HG02852 (cell line): Measurements from ENCODE around the gene SLC26A2.
A peak's percentile ranks its signal among the peaks of the same experiment; 100 is the strongest.

Experiments used
- ATAC-seq: cut with Tn5 transposase; IDR thresholded peaks from one replicate; pipeline ENCODE4 v1.9.1; 2021; ENCODE audit warnings: mild to moderate bottlenecking, moderate library complexity; ENCODE audit not compliant: unreplicated experiment

Gene SLC26A2

DNA sequence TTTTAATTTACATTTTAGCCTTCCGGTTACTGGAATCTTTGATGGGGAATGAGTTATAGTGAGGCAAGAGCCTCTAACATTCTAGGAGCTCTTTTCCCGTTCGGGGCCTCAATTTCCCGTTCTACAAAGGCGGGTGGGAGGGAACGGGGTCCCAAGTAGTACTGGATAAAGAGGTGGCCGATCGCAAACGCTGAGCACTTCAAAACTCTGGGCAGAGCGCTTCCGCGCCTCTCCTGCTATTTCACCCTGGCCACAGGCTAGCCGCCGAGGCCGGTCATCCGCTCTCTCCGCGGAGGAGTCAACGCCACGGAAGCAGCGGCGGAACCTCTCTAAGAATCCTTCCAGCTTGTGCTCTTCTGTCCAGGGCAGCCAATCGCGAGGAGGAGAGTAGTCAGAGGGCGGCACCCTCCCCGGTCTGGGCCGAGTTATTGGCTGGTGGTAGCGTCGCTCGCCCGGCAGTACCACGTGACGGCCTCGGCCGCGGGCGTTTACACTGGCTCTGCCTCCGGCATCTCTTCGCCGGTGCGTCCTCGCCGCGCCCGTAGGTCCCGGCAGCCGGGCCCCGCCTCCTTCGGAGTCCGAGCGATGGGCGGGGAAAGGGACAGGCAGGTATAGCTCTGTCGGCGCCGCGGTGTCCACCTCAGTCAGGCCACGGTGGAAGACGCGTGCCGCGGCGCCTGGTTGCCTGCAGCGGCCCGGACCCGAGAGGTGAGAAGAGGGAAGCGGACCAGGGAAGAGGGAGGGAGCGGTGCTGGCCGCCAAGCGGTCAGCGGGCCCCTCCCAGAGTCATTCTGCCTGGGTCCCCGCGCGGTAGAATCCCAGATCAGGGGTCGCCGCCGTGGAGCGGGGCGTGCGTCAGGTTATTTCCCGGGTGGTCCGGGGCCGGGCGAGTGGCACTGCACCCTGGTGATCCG is at the start of gene SLC26A2:
TSS of gene SLC26A2 (plus strand) at position 487 of the 914 bp plus-strand sequence. CDS start 16,895 bp downstream, outside the sequence.
- peak; percentile 99 for ATAC-seq

DNA sequence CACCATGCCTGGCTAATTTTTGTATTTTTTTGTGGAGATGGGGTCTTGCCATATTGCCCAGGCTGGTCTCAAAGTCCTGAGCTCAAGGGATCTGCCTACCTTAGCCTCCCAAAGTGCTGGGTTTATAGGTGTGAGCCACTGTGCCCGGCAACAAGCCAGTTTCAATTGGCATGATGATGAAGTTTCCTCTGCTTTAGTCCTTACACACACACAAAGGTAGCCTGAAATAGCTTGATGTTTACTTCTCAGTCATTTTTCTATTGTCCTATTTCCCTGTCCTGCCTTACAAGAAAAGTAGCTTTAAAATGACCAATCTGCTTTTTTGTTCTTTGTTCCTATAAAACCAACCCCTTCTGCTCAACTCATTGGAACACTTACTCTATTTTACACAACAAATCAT is 49.5 kb upstream of the SLC26A2 start:
- ATAC-seq = no peak

DNA sequence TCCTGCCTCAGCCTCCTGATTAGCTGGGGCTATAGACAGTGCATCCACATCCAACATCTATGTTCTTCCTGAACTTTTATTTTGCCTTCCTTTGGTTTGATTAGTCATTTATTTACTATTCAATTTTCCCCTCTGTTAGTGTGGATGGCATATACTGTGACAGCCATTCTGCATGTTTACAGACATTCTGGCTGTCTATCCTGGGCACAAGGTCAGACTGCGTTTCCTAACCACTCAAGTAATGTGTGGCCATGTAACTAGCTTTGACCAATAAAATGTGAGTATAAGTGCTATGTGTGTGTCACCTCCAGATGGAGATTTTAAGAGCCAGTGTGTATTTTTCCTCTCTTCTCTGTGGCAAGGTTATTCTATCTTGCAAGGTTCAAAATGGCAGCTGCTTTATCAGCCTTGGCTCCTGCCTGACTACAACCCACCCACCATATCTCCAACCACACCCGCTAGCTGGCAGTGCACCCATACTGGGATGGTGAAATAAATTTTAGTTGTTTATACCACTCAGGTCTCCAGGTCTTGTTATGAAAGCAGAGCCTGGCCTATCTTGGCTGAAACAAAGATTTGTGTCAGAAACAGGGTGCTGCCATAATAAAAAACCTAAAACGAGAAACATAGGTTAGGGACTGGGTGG is 48.2 kb upstream of the SLC26A2 start:
- ATAC-seq = no peak

- peak; percentile 41 for ATAC-seq
Observed at GRCh38 chr5:149913436-149914419, 46.8 kb upstream of the SLC26A2 start.

GRCh38 chr5:149915392-149916260 is 44.9 kb upstream of the SLC26A2 start:
- ATAC-seq = no peak

DNA sequence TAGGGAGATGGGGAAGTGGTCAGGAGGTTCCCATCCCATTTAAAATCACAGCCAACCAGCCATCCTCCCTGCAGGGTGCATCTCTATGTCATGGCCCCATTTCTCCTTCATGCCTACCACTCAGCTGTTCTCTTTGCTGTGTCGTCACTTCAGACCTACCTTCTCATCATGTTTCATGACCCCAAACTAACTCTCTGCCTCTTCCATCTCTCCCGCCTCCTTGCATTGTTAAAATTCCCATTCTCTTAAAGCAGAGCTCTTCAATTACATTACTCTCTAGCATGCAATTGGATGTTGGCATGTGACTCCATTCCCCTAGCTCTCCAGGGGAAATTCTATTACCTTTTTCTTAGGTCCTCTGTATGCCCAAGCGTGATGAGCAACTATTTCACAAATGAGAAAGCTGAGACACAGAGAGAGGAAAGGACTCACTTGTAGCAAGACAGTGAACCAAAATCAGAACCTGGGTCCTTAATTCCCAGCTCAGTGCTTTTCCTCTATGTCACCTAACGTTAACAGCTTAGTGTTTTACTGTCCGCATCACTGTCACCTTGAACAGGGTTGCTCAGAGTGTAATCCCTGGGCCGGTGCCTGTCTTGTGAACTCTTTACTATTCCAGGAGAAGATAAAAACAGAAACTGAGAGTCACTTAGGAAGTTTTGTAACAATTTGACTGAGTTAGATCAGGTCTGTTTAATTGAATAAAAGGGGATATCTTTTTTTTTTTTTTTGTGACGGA is 44.1 kb upstream of the SLC26A2 start:
- ATAC-seq = no peak

GRCh38 chr5:149917073-149917676 is 43.4 kb upstream of the SLC26A2 start:
- ATAC-seq = no peak

DNA sequence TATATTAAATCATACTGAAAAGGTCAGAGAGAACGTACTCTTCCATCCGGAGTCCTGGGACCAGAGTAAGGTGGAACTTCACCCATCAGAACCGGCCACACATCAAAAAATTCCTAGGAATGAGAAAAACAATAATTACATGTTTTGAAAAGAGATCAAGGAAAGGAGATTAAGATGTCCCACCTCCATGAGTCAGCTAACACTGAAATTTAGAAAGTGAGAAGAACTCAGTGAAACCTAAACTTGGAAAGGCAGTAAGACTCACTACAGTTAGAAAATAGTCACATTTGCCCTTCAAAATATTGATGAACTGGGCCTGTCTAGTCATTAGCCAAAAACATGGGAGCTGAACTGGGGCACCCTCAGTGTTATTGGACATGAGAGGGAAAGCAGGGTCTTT is 39.0 kb upstream of the SLC26A2 start:
- ATAC-seq = no peak

GRCh38 chr5:149922950-149923349 is 37.6 kb upstream of the SLC26A2 start:
- ATAC-seq = no peak

DNA sequence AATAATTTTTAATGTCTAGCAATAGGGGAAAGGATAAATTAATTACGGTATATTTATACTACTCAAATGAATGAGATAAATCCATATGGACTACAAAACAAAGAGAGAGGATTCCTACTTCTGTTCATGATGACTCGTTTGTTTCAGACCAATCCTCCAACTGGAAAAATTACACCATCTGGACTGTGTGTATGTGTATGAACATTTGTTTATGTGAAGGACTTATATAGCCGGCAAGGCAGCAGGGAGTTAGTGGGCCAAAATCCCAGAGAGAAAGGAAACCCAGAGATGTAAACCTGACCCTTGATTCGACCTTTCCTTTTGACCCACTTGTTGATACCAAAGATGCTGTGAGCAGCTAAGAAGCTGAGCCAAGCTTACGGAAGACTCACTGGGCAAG is 36.1 kb upstream of the SLC26A2 start:
- no peak for ATAC-seq

GRCh38 chr5:149930043-149930748 is 30.4 kb upstream of the SLC26A2 start:
- no peak for ATAC-seq

DNA sequence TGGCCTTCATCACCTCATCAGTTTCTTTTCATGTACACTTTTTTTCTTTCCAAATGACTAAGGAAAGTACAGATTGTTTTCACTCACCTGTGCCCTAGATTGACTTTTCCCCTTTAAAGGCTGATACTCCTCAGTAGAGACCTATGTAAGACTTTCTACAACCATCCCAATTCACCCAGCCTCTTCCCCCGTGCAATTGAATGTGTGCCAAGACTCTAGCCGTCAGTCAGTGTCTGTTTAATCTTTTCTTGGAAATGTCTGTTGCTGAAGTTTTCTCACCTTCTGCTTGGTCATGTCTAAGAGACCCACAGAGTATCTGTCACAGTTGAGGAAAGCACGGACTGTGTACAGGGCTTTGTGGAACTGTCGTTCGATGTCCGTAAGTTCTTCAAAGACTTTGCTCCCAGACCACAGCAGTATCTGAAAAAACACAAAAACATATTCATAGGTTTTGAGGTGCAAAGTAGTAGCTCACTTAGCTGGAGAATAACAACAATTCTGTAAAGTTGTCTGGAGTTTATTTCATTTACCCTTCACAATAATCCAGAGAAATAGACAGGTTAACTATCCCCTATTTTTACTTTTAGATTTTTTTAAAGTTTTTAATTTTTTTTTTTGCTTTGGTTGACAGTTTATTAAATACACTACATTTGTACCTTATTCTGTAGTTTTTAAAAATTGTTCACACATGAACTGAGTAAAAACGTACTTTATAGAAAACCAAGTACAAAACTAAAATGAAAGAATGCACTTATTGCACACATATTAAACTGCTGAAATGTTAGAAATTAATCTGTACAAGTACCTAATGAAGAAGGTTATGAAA is 29.6 kb upstream of the SLC26A2 start:
- no peak for ATAC-seq

DNA sequence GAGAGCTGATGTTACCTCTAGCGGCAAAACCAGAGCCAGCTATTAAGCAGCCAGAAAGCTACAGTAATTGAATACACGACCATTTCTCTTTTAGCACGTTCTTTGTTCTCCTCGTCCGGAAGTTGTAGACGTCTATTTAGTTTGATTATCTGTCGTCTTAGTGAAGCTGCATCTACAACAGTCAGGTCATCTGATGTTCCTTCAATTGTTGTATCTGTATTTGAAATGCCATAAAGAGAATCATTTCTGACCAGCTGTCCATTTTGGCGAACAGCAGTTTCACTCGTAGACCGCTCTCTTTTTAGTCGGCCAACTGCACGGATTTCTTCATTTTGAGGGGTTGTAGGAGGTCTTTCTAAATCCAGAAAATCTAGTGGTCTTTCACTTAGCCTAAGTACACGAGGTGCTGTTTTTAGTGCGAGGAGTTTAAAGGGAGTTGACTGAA is 28.5 kb upstream of the SLC26A2 start:
- ATAC-seq = no peak

GRCh38 chr5:149932445-149933350 is 27.9 kb upstream of the SLC26A2 start:
- ATAC-seq = no peak

- no peak for ATAC-seq
Observed at GRCh38 chr5:149935431-149935901, 25.1 kb upstream of the SLC26A2 start.

GRCh38 chr5:149936044-149936699 is 24.4 kb upstream of the SLC26A2 start:
- no peak for ATAC-seq
